HG02798 (cell line): ENCODE results near the gene SF3A1.

Source experiments
- ATAC-seq: cut with Tn5 transposase; IDR thresholded peaks from one replicate; pipeline ENCODE4 v1.9.1; 2021; ENCODE audit warnings: mild to moderate bottlenecking; ENCODE audit not compliant: unreplicated experiment, poor library complexity

Gene SF3A1

GRCh38 chr22:30291058-30291892, 65.4 kb downstream of the SF3A1 start:
- no peak for ATAC-seq

GRCh38 chr22:30290342-30291057, 66.2 kb downstream of the SF3A1 start:
- ATAC-seq = no peak

- ATAC-seq = peak; percentile 14
These were observed 66.7 kb downstream of the SF3A1 start for GRCh38 chr22:30289980-30290313.

GRCh38 chr22:30289141-30289979, 67.3 kb downstream of the SF3A1 start, which contains the start of gene CASTOR1:
TSS of gene CASTOR1 (minus strand) at chr22:30289505. CDS start at chr22:30289497, 8 bp downstream.
- peak; percentile 75 for ATAC-seq

- ATAC-seq = no peak
These were observed 68.1 kb downstream of the SF3A1 start for GRCh38 chr22:30288419-30289140.

- ATAC-seq = no peak
These were observed 68.9 kb downstream of the SF3A1 start for GRCh38 chr22:30287648-30288418.

- ATAC-seq = no peak
These were observed 69.7 kb downstream of the SF3A1 start for GRCh38 chr22:30286813-30287647.

- no peak for ATAC-seq
These were observed 70.4 kb downstream of the SF3A1 start for GRCh38 chr22:30286331-30286730.

GRCh38 chr22:30285846-30286200, 70.9 kb downstream of the SF3A1 start:
- no peak for ATAC-seq

GRCh38 chr22:30285176-30285845, 71.4 kb downstream of the SF3A1 start:
- no peak for ATAC-seq

GRCh38 chr22:30284666-30285065, 72.0 kb downstream of the SF3A1 start:
- ATAC-seq = no peak

- ATAC-seq = no peak
These were observed 72.5 kb downstream of the SF3A1 start for GRCh38 chr22:30284172-30284571.

GRCh38 chr22:30283342-30283741, 73.4 kb downstream of the SF3A1 start:
- ATAC-seq = no peak

GRCh38 chr22:30282616-30283046, 74.1 kb downstream of the SF3A1 start:
- ATAC-seq = no peak
